Gastrocnemius medialis (tissue), 4 donors: ENCODE data around the gene PPFIBP2.

Experiments used
- CTCF ChIP-seq, 5 experiments: fragments of 450-650 bp in 3 of 5; fragments of 200-600 bp in 2 of 5; sonication (generic) in 2 of 5; IDR thresholded peaks in 4 of 5; conservative IDR thresholded peaks in 1 of 5; 1 replicate in 4 of 5; 2 replicates in 1 of 5; pipeline ENCODE4 v1.5.1; 2016 to 2019; ENCODE audit warnings: antibody characterized with exemption in 5 of 5, mild to moderate bottlenecking in 3 of 5, moderate library complexity in 3 of 5
- POLR2A ChIP-seq, 2 donors: fragments of 450-650 bp; IDR thresholded peaks; one replicate each; pipeline ENCODE4 v1.6.1; 2017; ENCODE audit warnings: antibody characterized with exemption in 2 of 2, mild to moderate bottlenecking in 2 of 2, moderate library complexity in 2 of 2

GRCh38 chr11:7637447-7638157 is 123.8 kb downstream of the PPFIBP2 start:
- TF ChIP-seq CTCF (IDR thresholded peaks at IDR 0.05 in 4 of 5, conservative IDR thresholded peaks at IDR 0.05 in 1 of 5) (no peak), POLR2A (IDR thresholded peaks at IDR 0.05) (no peak)
